Endodermal cell (in vitro differentiated cells): Measurements from ENCODE around the gene P2RX1. TPM values are rescaled to one million over a fixed set of nuclear protein-coding genes. Genes with fewer than 3 reads are reported as not detected.

Experiments
- DNase-seq: peaks from one replicate; pipeline ENCODE4 v3.0.0-alpha.2; 2017
- H3K27ac ChIP-seq: 2 replicates; pipeline ENCODE4 v1.5.1; 2013; ENCODE audit warnings: mild to moderate bottlenecking, low read depth, low read length, moderate library complexity
- H3K27me3 ChIP-seq: 2 replicates; pipeline ENCODE4 v1.6.1; 2013; ENCODE audit warnings: mild to moderate bottlenecking, low read length, moderate library complexity; ENCODE audit not compliant: insufficient read depth, control insufficient read depth, poor library complexity, severe bottlenecking
- H3K36me3 ChIP-seq: 2 replicates; pipeline ENCODE4 v1.7.0; 2013; ENCODE audit warnings: mild to moderate bottlenecking, low read length, moderate library complexity; ENCODE audit not compliant: control insufficient read depth, insufficient read depth
- H3K4me1 ChIP-seq: one replicate; pipeline ENCODE4 v1.7.0; 2013; ENCODE audit warnings: low read length; ENCODE audit not compliant: control insufficient read depth, insufficient read depth
- H3K4me3 ChIP-seq: 2 replicates; pipeline ENCODE4 v1.5.1; 2013; ENCODE audit warnings: mild to moderate bottlenecking, low read length, moderate library complexity
- H3K9ac ChIP-seq: 2 replicates; pipeline ENCODE4 v1.6.1; 2013; ENCODE audit warnings: mild to moderate bottlenecking, low read length, moderate library complexity; ENCODE audit not compliant: poor library complexity, severe bottlenecking; ENCODE audit errors: extremely low read depth
- H3K9me3 ChIP-seq: 2 replicates; pipeline ENCODE4 v1.6.1; 2013; ENCODE audit warnings: mild to moderate bottlenecking, low read length, moderate library complexity; ENCODE audit not compliant: control insufficient read depth
- H3K27ac Mint-ChIP-seq: 2 replicates; pipeline ENCODE4 v1.8.0; 2020; ENCODE audit warnings: mixed read lengths
- H3K27me3 Mint-ChIP-seq: 2 replicates; pipeline ENCODE4 v1.8.0; 2021; ENCODE audit warnings: mild to moderate bottlenecking, mixed read lengths; ENCODE audit not compliant: insufficient read depth
- H3K36me3 Mint-ChIP-seq: 2 replicates; pipeline ENCODE4 v1.8.0; 2020; ENCODE audit warnings: low read depth, mixed read lengths
- H3K4me1 Mint-ChIP-seq: 2 replicates; pipeline ENCODE4 v1.8.0; 2020; ENCODE audit warnings: mixed read lengths
- H3K4me3 Mint-ChIP-seq: 2 replicates; pipeline ENCODE4 v1.8.0; 2020; ENCODE audit warnings: mild to moderate bottlenecking, moderate library complexity, mixed read lengths
- H3K9me3 Mint-ChIP-seq: 2 replicates; pipeline ENCODE4 v1.8.0; 2020; ENCODE audit warnings: mild to moderate bottlenecking, mixed read lengths
- WGBS, 2 experiments: methylation state at CpG; one replicate each; pipeline versions ENCODE4 v1.1.5 to v1.1.7; 2013; ENCODE audit warnings: missing lambda C conversion rate in 2 of 2, mixed read lengths in 1 of 2; ENCODE audit not compliant: insufficient coverage in 1 of 2, insufficient read length in 1 of 2; 5-methylcytosine and 5-hydroxymethylcytosine counted together
- total RNA-seq, 2 donors: library from RNA; stranded (reverse); fragmentation: NEBNext Ultra II Directional in 1 of 2; extraction: Animal tissue kit (Norgen Biotek cat#: 25700) in 1 of 2; gene quantifications; 2 replicates in 1 of 2; 3 replicates in 1 of 2; pipeline ENCODE4 v1.2.1, GENCODE V29; 2021
- TF ChIP-seq, protein P1 (sequence below): fragments of 200-600 bp; sonication (generic); conservative IDR thresholded peaks from 2 replicates; pipeline ENCODE4 v1.5.0; 2021; ENCODE audit warnings: antibody characterized with exemption, mild to moderate bottlenecking

The P2RX1 gene
- total RNA-seq, 2 donors from 2014 or later: not detected

DNA sequence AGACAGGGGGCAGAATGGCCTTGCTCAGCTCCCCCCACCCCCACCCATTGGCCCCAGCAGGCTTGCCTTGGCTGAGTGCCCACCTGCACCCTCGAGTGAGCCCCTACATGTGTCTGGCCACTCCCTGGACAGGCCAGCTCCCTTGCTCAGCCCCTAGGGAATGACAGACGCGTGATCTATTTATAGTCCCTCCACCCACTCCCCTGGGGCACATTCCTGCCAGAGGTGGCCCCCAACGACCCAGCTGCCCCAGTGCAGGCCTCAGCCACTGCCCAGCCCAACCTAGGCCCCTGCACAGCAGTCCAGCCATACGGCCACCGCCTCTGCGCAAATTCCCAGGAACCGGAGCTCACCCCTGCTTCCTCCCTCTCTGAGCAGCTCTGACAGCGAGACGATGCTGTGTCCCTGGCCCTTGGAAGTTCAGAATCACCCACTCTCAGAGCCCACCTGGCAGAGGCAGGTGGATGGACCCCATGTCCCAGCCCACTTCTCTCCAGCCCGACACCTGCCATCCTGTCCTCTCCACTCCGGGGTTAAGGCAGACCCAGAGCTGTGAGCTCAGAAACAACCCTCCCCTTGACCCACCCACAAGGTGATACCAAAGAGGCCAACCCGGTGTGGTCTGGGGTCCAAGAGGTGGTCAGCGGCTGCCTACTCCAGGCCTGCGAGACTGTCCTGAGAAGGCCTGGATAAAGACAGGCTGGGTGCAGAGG lies 11.5 kb upstream of the P2RX1 start:
- Histone ChIP-seq H3K27ac (no peak overlapping the region), H3K9me3 (no peaks in the 10 kb centered on the region), H3K36me3 (no peaks in the 10 kb centered on the region), H3K27me3 (no peaks in the 10 kb centered on the region), H3K4me1 (no peaks in the 10 kb centered on the region), H3K9ac (no peak overlapping the region), H3K4me3 (no peak overlapping the region)
- no peaks in the 10 kb centered on the region for H3K36me3 Mint-ChIP-seq
- TF ChIP-seq, protein P1, sequence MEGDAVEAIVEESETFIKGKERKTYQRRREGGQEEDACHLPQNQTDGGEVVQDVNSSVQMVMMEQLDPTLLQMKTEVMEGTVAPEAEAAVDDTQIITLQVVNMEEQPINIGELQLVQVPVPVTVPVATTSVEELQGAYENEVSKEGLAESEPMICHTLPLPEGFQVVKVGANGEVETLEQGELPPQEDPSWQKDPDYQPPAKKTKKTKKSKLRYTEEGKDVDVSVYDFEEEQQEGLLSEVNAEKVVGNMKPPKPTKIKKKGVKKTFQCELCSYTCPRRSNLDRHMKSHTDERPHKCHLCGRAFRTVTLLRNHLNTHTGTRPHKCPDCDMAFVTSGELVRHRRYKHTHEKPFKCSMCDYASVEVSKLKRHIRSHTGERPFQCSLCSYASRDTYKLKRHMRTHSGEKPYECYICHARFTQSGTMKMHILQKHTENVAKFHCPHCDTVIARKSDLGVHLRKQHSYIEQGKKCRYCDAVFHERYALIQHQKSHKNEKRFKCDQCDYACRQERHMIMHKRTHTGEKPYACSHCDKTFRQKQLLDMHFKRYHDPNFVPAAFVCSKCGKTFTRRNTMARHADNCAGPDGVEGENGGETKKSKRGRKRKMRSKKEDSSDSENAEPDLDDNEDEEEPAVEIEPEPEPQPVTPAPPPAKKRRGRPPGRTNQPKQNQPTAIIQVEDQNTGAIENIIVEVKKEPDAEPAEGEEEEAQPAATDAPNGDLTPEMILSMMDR: no peak
- H3K27ac Mint-ChIP-seq: no peak overlapping the region
- peaks cover 7% of the 10 kb centered on the region for H3K4me1 Mint-ChIP-seq
- WGBS, 2 experiments: 88 to 90% methylated on average over 12 to 15 of the region's 15 CpGs
- H3K4me3 Mint-ChIP-seq: no peak overlapping the region
- no peaks in the 10 kb centered on the region for H3K9me3 Mint-ChIP-seq
- H3K27me3 Mint-ChIP-seq: no peaks in the 10 kb centered on the region
- no peak for DNase-seq

DNA sequence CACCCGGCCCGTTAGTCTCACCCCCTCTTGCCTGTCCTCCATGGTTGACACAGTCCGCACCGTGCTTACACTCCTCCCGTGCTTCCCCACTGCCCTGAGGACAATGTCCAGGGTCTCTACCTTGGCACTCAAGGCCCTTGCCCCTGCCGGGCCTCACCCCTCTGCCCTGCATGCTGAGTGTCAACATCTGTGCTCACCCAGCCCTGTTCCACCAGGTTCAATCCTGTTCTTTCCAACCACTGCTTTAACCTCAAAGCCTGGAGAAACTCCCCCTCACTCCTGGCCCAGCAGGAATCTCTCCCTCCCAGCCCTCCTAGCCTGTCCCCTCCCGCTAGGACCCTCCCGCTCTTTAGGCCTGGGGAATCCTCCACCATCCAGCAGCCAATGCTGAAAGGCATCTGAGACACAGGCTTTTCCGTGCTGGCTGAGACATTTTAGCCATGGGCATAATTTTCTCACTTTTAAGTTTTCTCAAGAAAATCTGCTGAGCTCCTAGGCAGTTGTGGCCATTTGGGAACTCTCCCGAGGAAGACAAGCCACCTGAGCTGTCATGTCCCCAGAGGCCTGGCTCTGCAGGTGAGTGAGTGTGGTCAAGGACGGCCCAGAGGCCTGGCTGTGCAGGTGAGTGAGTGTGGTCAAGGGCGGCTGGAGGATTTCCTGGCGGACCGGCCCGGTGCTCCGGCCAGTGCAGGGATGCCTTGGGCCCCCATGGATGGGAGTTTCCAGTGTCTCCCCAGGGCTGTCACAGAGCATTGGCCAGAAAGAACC lies 10.8 kb upstream of the P2RX1 start:
- H3K4me1 ChIP-seq: no peaks in the 10 kb centered on the region
- H3K9me3 Mint-ChIP-seq: no peaks in the 10 kb centered on the region
- H3K9ac ChIP-seq: no peak overlapping the region
- no peaks in the 10 kb centered on the region for H3K27me3 ChIP-seq
- no peak overlapping the region for H3K4me3 ChIP-seq
- no peaks in the 10 kb centered on the region for H3K9me3 ChIP-seq
- WGBS, 2 experiments: 88 to 90% methylated on average over 12 to 16 of the region's 16 CpGs
- TF ChIP-seq, protein P1: no peak
- no peak overlapping the region for H3K27ac ChIP-seq
- peak overlapping the region; percentile 75 for H3K27ac Mint-ChIP-seq
- no peaks in the 10 kb centered on the region for H3K36me3 ChIP-seq
- H3K4me3 Mint-ChIP-seq: no peak overlapping the region
- no peak for DNase-seq
- no peaks in the 10 kb centered on the region for H3K36me3 Mint-ChIP-seq
- H3K4me1 Mint-ChIP-seq: peaks cover 9% of the 10 kb centered on the region
- H3K27me3 Mint-ChIP-seq: no peaks in the 10 kb centered on the region

DNA sequence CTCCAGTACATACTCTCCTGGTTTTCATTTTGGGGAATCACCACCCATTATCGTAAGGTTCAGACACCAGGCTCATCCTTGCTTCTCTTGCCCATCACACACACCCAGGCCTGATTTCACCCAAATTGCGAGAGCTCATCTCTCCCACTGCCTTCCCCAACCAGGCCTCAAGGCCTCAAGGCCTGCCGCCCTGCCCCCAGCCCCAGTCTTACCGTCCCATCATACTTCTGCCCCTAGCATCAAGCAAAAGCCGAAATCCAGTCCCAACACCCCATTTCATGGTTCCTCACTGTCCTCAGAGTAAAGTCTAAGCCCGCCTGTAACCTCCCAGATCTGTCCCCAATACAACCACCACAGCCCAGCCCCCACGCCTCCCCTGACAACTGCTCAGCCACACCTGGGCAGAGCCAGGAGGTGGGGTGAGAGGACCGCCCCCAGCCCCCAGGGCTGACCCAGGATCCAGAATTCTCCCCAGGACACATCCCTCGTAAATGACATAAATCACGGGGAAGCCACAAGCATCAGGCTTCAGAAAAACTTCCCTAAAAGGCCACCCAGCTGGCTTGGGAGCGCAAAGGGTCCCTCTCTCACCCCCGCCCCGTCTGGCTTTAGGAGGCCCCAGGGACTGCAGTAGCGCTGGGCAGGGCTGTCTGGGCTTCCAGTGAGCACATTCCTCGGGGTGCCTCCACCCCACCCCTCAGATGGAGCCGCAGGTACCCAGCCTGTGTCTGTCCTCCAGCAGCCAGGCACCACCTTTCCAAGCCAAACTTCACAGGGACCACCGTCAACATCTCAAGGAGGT lies 9.6 kb upstream of the P2RX1 start:
- H3K36me3 ChIP-seq: no peaks in the 10 kb centered on the region
- peaks cover 9% of the 10 kb centered on the region for H3K4me1 Mint-ChIP-seq
- no peaks in the 10 kb centered on the region for H3K9me3 ChIP-seq
- no peak overlapping the region for H3K27ac Mint-ChIP-seq
- H3K4me3 Mint-ChIP-seq: no peak overlapping the region
- no peak overlapping the region for H3K4me3 ChIP-seq
- TF ChIP-seq, protein P1: no peak
- H3K27me3 ChIP-seq: no peaks in the 10 kb centered on the region
- H3K27me3 Mint-ChIP-seq: no peaks in the 10 kb centered on the region
- 81 to 87% methylated on average over 5 to 17 of the region's 17 CpGs for WGBS, 2 experiments
- H3K36me3 Mint-ChIP-seq: no peaks in the 10 kb centered on the region
- H3K9ac ChIP-seq: no peak overlapping the region
- H3K9me3 Mint-ChIP-seq: no peaks in the 10 kb centered on the region
- no peak overlapping the region for H3K27ac ChIP-seq
- no peaks in the 10 kb centered on the region for H3K4me1 ChIP-seq
- DNase-seq: no peak
